MCF 10A (cell line): Measurements from ENCODE around the gene AFF4. TPM values are rescaled to one million over a fixed set of nuclear protein-coding genes. Genes with fewer than 3 reads are reported as not detected.

Experiments
- BruUV-seq: library from RNA; stranded (reverse); fragments of 400-500 nt; replicated peaks from 2 replicates; lab custom pipeline; 2021; lab: Mats Ljungman, UMichigan
- CTCF ChIA-PET: fragments of 300-600 bp; sonication (Branson Sonifier 250); formaldehyde crosslinking; extraction: SDS; loops from one replicate; lab custom pipeline; 2021; ENCODE audit warnings: antibody characterized with exemption, inconsistent platforms; lab: Yijun Ruan, JAX
- POLR2A ChIA-PET: fragments of 300-600, 350-650 bp; sonication (Branson Sonifier 250); formaldehyde crosslinking; extraction: SDS; loops from one replicate; lab custom pipeline; 2020; ENCODE audit warnings: antibody characterized with exemption, inconsistent platforms; lab: Yijun Ruan, JAX
- DNase-seq: peaks from one replicate; pipeline ENCODE4 v3.0.0-alpha.2; 2018; ENCODE audit not compliant: unreplicated experiment
- H3K27ac Mint-ChIP-seq: one replicate; pipeline ENCODE4 v1.8.0; 2022; ENCODE audit warnings: mild to moderate bottlenecking, low read depth, mixed read lengths; ENCODE audit not compliant: unreplicated experiment
- H3K27me3 Mint-ChIP-seq: one replicate; pipeline ENCODE4 v1.8.0; 2022; ENCODE audit warnings: mixed read lengths; ENCODE audit not compliant: insufficient read depth, unreplicated experiment
- H3K36me3 Mint-ChIP-seq: one replicate; pipeline ENCODE4 v1.8.0; 2022; ENCODE audit warnings: mild to moderate bottlenecking, moderate library complexity, mixed read lengths; ENCODE audit not compliant: insufficient read depth, unreplicated experiment
- H3K4me1 Mint-ChIP-seq: one replicate; pipeline ENCODE4 v1.8.0; 2022; ENCODE audit warnings: mixed read lengths; ENCODE audit not compliant: insufficient read depth, unreplicated experiment
- H3K4me3 Mint-ChIP-seq: one replicate; pipeline ENCODE4 v1.8.0; 2022; ENCODE audit warnings: mild to moderate bottlenecking, moderate library complexity, mixed read lengths; ENCODE audit not compliant: unreplicated experiment
- H3K9me3 Mint-ChIP-seq: one replicate; pipeline ENCODE4 v1.8.0; 2022; ENCODE audit warnings: mixed read lengths; ENCODE audit not compliant: unreplicated experiment
- CTCF ChIP-seq: fragments of 200-600 bp; IDR thresholded peaks from one replicate; pipeline ENCODE4 v1.8.0; 2022; ENCODE audit warnings: antibody characterized with exemption, mild to moderate bottlenecking; ENCODE audit not compliant: unreplicated experiment
- intact Hi-C: fragments of 100-400 bp; cut with micrococcal nuclease; formaldehyde crosslinking; loops from 2 replicates; pipeline ENCODE4 v1.14.1; 2022
- total RNA-seq: library from RNA; stranded (reverse); gene quantifications from 2 replicates; pipeline ENCODE4 v1.2.3, GENCODE V29; 2022

AFF4 gene
- total RNA-seq, 1 experiment from 2014 or later, result 206 TPM

GRCh38 chr5:132837868-132838267, 125.6 kb downstream of the AFF4 start:
- no TSS peak for BruUV-seq
- no peaks in the 10 kb centered on the region for H3K9me3 Mint-ChIP-seq
- CTCF ChIA-PET, result interaction anchor here (1.1 to 3.1 kb wide), 3 partner anchors 8 to 21 kb away, joined by 3 to 29 read pairs (median 10); partner anchors contain the start of gene SHROOM1
- no peaks in the 10 kb centered on the region for H3K27me3 Mint-ChIP-seq
- no peaks in the 10 kb centered on the region for H3K36me3 Mint-ChIP-seq
- POLR2A ChIA-PET, result interaction anchor here (5.1 to 5.3 kb wide), 3 partner anchors 8 to 29 kb away, joined by 44 to 63 read pairs (median 59); partner anchors contain the start of genes GDF9, SHROOM1 and UQCRQ
- no peak for TF ChIP-seq CTCF
- H3K27ac Mint-ChIP-seq, result no peak overlapping the region
- no peak overlapping the region for H3K4me3 Mint-ChIP-seq
- intact Hi-C loops, result no loop called here
- peaks cover 30% of the 10 kb centered on the region for H3K4me1 Mint-ChIP-seq
- DNase-seq, result no peak

- POLR2A ChIA-PET, result interaction anchor here (10.9 kb wide), 1 partner anchor 31 kb away, joined by 176 read pairs; the partner anchor contains the start of genes GDF9, LEAP2 and UQCRQ
- no peak overlapping the region for H3K27ac Mint-ChIP-seq
Measured at GRCh38 chr5:132836852-132837251, 126.6 kb downstream of the AFF4 start.

GRCh38 chr5:132834057-132834456, 129.4 kb downstream of the AFF4 start:
- CTCF ChIA-PET, result interaction anchor here (0.7 to 10.4 kb wide), 6 partner anchors 14 to 1124 kb away, joined by 3 to 211 read pairs (median 4); partner anchors contain the start of genes GDF9 and UQCRQ
- peaks cover 6% of the 10 kb centered on the region for H3K36me3 Mint-ChIP-seq
- POLR2A ChIA-PET, result interaction anchor here (0.6 to 10.9 kb wide), 3 partner anchors 20 to 188 kb away, joined by 3 to 176 read pairs (median 11); partner anchors contain the start of genes GDF9, LEAP2 and UQCRQ
- H3K4me1 Mint-ChIP-seq, result peaks cover 18% of the 10 kb centered on the region
- intact Hi-C loops, result no loop called here
- no peak for TF ChIP-seq CTCF
- DNase-seq, result no peak
- H3K9me3 Mint-ChIP-seq, result no peaks in the 10 kb centered on the region
- H3K4me3 Mint-ChIP-seq, result no peak overlapping the region
- no TSS peak for BruUV-seq
- H3K27me3 Mint-ChIP-seq, result no peaks in the 10 kb centered on the region
- H3K27ac Mint-ChIP-seq, result no peak overlapping the region

More at GRCh38 chr5:132836852-132837251, 126.6 kb downstream of the AFF4 start:
- no peak for DNase-seq
- Mint-ChIP-seq H3K4me3 (no peak overlapping the region), H3K4me1 (peaks cover 30% of the 10 kb centered on the region), H3K27me3 (no peaks in the 10 kb centered on the region), H3K9me3 (no peaks in the 10 kb centered on the region), H3K36me3 (no peaks in the 10 kb centered on the region)
- CTCF ChIA-PET, result interaction anchor here (1.1 kb wide), 1 partner anchor 16 kb away, joined by 3 read pairs; no protein-coding TSS in a partner anchor
- no TSS peak for BruUV-seq
- no peak for TF ChIP-seq CTCF
- intact Hi-C loops, result no loop called here

GRCh38 chr5:132832612-132833011, 130.8 kb downstream of the AFF4 start:
- BruUV-seq, result no TSS peak
- peaks cover 8% of the 10 kb centered on the region for H3K36me3 Mint-ChIP-seq
- no peak for TF ChIP-seq CTCF
- DNase-seq, result no peak
- ChIA-PET POLR2A (interaction anchor here (0.6 to 10.9 kb wide), 3 partner anchors 21 to 144 kb away, joined by 3 to 176 read pairs (median 11); partner anchors contain the start of genes GDF9, LEAP2 and UQCRQ), CTCF (interaction anchor here (5.5 to 10.4 kb wide), 2 partner anchors 13 to 30 kb away, joined by 39 to 211 read pairs; partner anchors contain the start of genes GDF9 and UQCRQ)
- peak overlapping the region; percentile 20 for H3K27ac Mint-ChIP-seq
- intact Hi-C loops, result no loop called here
- no peaks in the 10 kb centered on the region for H3K27me3 Mint-ChIP-seq
- H3K9me3 Mint-ChIP-seq, result no peaks in the 10 kb centered on the region
- H3K4me3 Mint-ChIP-seq, result no peak overlapping the region
- peaks cover 15% of the 10 kb centered on the region for H3K4me1 Mint-ChIP-seq
